ENCODE results near the gene RHBDL2. TPM values are rescaled to one million over a fixed set of nuclear protein-coding genes. Genes with fewer than 3 reads are reported as not detected.
A peak's percentile ranks its signal among the peaks of the same experiment; 100 is the strongest.

The RHBDL2 gene
- total RNA-seq, result not detected
- polyA plus RNA-seq (2013, experiment 1 of 2), result 0.05 TPM
- polyA plus RNA-seq (2013, experiment 2 of 2), result 0.08 TPM
- total RNA-seq, result 0 to 0.17 (median 0) reads per million in 172 experiments

- ATAC-seq (ENCODE audit: poor library complexity), result no peak
- Histone ChIP-seq H3K36me3 (ENCODE audit: insufficient read depth, low read length) (no peaks in the 10 kb centered on the region), H3K4me1 (ENCODE audit: insufficient read depth, low read length) (no peaks in the 10 kb centered on the region), H3K27ac (ENCODE audit: low read depth in 1 of 2, low read length in 2 of 2) (no peak within 1 kb of the TSS), H3K9me3 (ENCODE audit: control insufficient read depth in 1 of 2, insufficient read depth in 1 of 2, low read length in 2 of 2) (no peaks in the 10 kb centered on the region), H3K27me3 (ENCODE audit: control insufficient read depth in 1 of 2, insufficient read depth in 2 of 2, low read length in 2 of 2) (no peaks in the 10 kb centered on the region), H3K4me3 (ENCODE audit: low read length) (no peak within 1 kb of the TSS)
- Mint-ChIP-seq H3K36me3 (ENCODE audit: low read depth) (no peaks in the 10 kb centered on the region), H3K9me3 (no peaks in the 10 kb centered on the region), H3K27me3 (no peaks in the 10 kb centered on the region), H3K4me3 (no peak within 1 kb of the TSS), H3K4me1 (ENCODE audit: low read depth) (no peaks in the 10 kb centered on the region), H3K27ac (no peak within 1 kb of the TSS)
- ChIA-PET POLR2A (no interaction called here), CTCF (no interaction called here)
- DNase-seq, result no peak
- intact Hi-C loops (cut with DNase I, micrococcal nuclease), result no loop called here
- TF ChIP-seq CTCF (IDR thresholded peaks at IDR 0.05), result no peak
These were observed at the start of gene RHBDL2 for GRCh38 chr1:38941527-38942019. Gene RHBDL2 (minus strand): TSS chr1:38941830. CDS start chr1:38919212, 22,618 bp downstream.

- intact Hi-C loops (cut with DNase I, micrococcal nuclease), result loop anchor here (1.0 to 10.0 kb wide), 7 partner anchors 14 to 584 kb away; partner anchors contain the start of genes MYCBP (in 2 of the 2), NDUFS5 (in 1 of the 2), PABPC4 (in 1 of the 2) and RRAGC (in 1 of the 2)
- TF ChIP-seq CTCF (IDR thresholded peaks at IDR 0.05), result no peak
- H3K27ac Mint-ChIP-seq, result peak within 1 kb of the TSS; percentile 81
- H3K4me1 Mint-ChIP-seq (ENCODE audit: low read depth), result peaks cover 43% of the 10 kb centered on the region
- H3K9me3 Mint-ChIP-seq, result no peaks in the 10 kb centered on the region
- ATAC-seq (ENCODE audit: poor library complexity) (peak; percentile 84), DNase-seq (peak; percentile 82 to 96 (median 92))
- H3K27ac ChIP-seq (ENCODE audit: low read depth in 1 of 2, low read length in 2 of 2), result peak within 1 kb of the TSS; percentile 83 to 89
- POLR2A ChIA-PET, result interaction anchor here (1.0 to 4.1 kb wide), 3 partner anchors 14 to 134 kb away, joined by 3 to 30 read pairs (median 7); partner anchors contain the start of gene NDUFS5
- H3K9me3 ChIP-seq (ENCODE audit: control insufficient read depth in 1 of 2, insufficient read depth in 1 of 2, low read length in 2 of 2), result no peaks in the 10 kb centered on the region
- no peaks in the 10 kb centered on the region for H3K27me3 Mint-ChIP-seq
- CTCF ChIA-PET, result no interaction called here
- H3K4me1 ChIP-seq (ENCODE audit: insufficient read depth, low read length), result peaks cover 36% of the 10 kb centered on the region
- peak within 1 kb of the TSS; percentile 90 for H3K4me3 Mint-ChIP-seq
- H3K36me3 ChIP-seq (ENCODE audit: insufficient read depth, low read length), result peaks cover 9% of the 10 kb centered on the region
- peak within 1 kb of the TSS; percentile 91 for H3K4me3 ChIP-seq (ENCODE audit: low read length)
- no peaks in the 10 kb centered on the region for H3K27me3 ChIP-seq (ENCODE audit: control insufficient read depth in 1 of 2, insufficient read depth in 2 of 2, low read length in 2 of 2)
- peaks cover 40% of the 10 kb centered on the region for H3K36me3 Mint-ChIP-seq (ENCODE audit: low read depth)
These were observed 49.4 kb upstream of the RHBDL2 start, which contains the start of gene AKIRIN1 for GRCh38 chr1:38990738-38991637. Gene AKIRIN1 (plus strand): TSS chr1:38991276. CDS start chr1:38991381, 105 bp downstream.

- peak; percentile 9 for ATAC-seq (ENCODE audit: poor library complexity)
- ChIA-PET POLR2A (interaction anchor here (1.0 to 4.1 kb wide), 3 partner anchors 13 to 134 kb away, joined by 3 to 30 read pairs (median 7); partner anchors contain the start of gene NDUFS5), CTCF (no interaction called here)
- no peak for DNase-seq
- Mint-ChIP-seq H3K27me3 (no peaks in the 10 kb centered on the region), H3K27ac (peak overlapping the region; percentile 81), H3K4me1 (ENCODE audit: low read depth) (peaks cover 37% of the 10 kb centered on the region), H3K4me3 (peak overlapping the region; percentile 88), H3K9me3 (no peaks in the 10 kb centered on the region), H3K36me3 (ENCODE audit: low read depth) (peaks cover 37% of the 10 kb centered on the region)
- TF ChIP-seq CTCF (IDR thresholded peaks at IDR 0.05), result no peak
- Histone ChIP-seq H3K4me1 (ENCODE audit: insufficient read depth, low read length) (peaks cover 30% of the 10 kb centered on the region), H3K36me3 (ENCODE audit: insufficient read depth, low read length) (peaks cover 6% of the 10 kb centered on the region), H3K9me3 (ENCODE audit: control insufficient read depth in 1 of 2, insufficient read depth in 1 of 2, low read length in 2 of 2) (no peaks in the 10 kb centered on the region), H3K27ac (ENCODE audit: low read depth in 1 of 2, low read length in 2 of 2) (peak overlapping the region; percentile 83 to 89), H3K4me3 (ENCODE audit: low read length) (peak overlapping the region; percentile 91), H3K27me3 (ENCODE audit: control insufficient read depth in 1 of 2, insufficient read depth in 2 of 2, low read length in 2 of 2) (no peaks in the 10 kb centered on the region)
- intact Hi-C loops (cut with DNase I, micrococcal nuclease), result loop anchor here (2.0 to 10.0 kb wide), 5 partner anchors 14 to 584 kb away; partner anchors contain the start of genes MYCBP (in 2 of the 2), NDUFS5 (in 1 of the 2) and PABPC4 (in 1 of the 2)
These were observed 48.7 kb upstream of the RHBDL2 start for GRCh38 chr1:38990386-38990737.

Measured in CD4-positive, alpha-beta T cell (primary cell).